A549 treated with ZK216348 at 1 μM for 4 hours (cell line): ENCODE results near the gene RBBP5. TPM values are rescaled to one million over a fixed set of nuclear protein-coding genes. Genes with fewer than 3 reads are reported as not detected.

Experiments used
- total RNA-seq: library from RNA; stranded (reverse); fragments of 200-300 nt; extraction: Qiagen RNA extraction; gene quantifications from 5 replicates; pipeline ENCODE4 v1.2.3, GENCODE V29; 2022; ENCODE audit warnings: low read depth

RBBP5 gene
- total RNA-seq, result 10.8 to 13.6 TPM (median 11.9 TPM) in 5 replicates

GRCh38 chr1:205121660-205122488, at the start of gene RBBP5:
RBBP5 (minus strand) TSS chr1:205121978; CDS start chr1:205121873, 105 bp downstream.

GRCh38 chr1:205084360-205084759, 37.4 kb downstream of the RBBP5 start, which contains the start of gene TMEM81:
TMEM81 (minus strand) TSS chr1:205084460; CDS start chr1:205084320, 140 bp downstream.

GRCh38 chr1:205042911-205043806, 78.6 kb downstream of the RBBP5 start, which contains the start of gene CNTN2:
CNTN2 (plus strand) TSS chr1:205043212; CDS start chr1:205053186, 9,974 bp downstream.

Other genes starting within 250 kb of the RBBP5 start
- gene CNTN2, start 78.8 kb downstream of the RBBP5 start, total RNA-seq, result 0.02 to 0.41 TPM in 2 of 5 replicates, not detected in the others
- 1.9 to 2.9 TPM (median 2.1 TPM) in 5 replicates for gene TMEM81, start 37.5 kb downstream of the RBBP5 start, total RNA-seq
- 6.4 to 10.1 TPM (median 8.3 TPM) in 5 replicates for gene DSTYK, start 89.7 kb upstream of the RBBP5 start, total RNA-seq
- 1.7 to 2.4 TPM (median 2.2 TPM) in 5 replicates for gene TMCC2, start 106.0 kb upstream of the RBBP5 start, total RNA-seq
- gene NUAK2, start 199.8 kb upstream of the RBBP5 start, total RNA-seq, result 22.6 to 34.1 TPM (median 31.0 TPM) in 5 replicates
- gene KLHDC8A, start 234.9 kb upstream of the RBBP5 start, total RNA-seq, result 0.37 to 0.72 TPM (median 0.47 TPM) in 5 replicates